Endothelial cell of umbilical vein (primary cell): Measurements from ENCODE around the gene DOK1.

ENCODE experiments used
- EZH2 ChIP-seq: IDR thresholded peaks from 2 replicates; pipeline ENCODE4 v1.6.1; 2012; ENCODE audit warnings: borderline replicate concordance, low read depth, mild to moderate bottlenecking, moderate library complexity, low read length, inconsistent platforms; ENCODE audit not compliant: severe bottlenecking
- FOS ChIP-seq: IDR thresholded peaks from 2 replicates; pipeline ENCODE4 v1.6.1; 2011; ENCODE audit warnings: mild to moderate bottlenecking, low read length, moderate library complexity, borderline replicate concordance; ENCODE audit not compliant: insufficient read depth
- JUN ChIP-seq: IDR thresholded peaks from 2 replicates; pipeline ENCODE4 v1.6.1; 2011; ENCODE audit warnings: borderline replicate concordance, low read depth; ENCODE audit not compliant: insufficient read length, insufficient read depth
- POLR2A ChIP-seq: IDR thresholded peaks from 2 replicates; pipeline ENCODE4 v1.6.1; 2012; ENCODE audit warnings: low read depth, mild to moderate bottlenecking, control low read depth, low read length
- POLR2AphosphoS5 ChIP-seq: IDR thresholded peaks from 2 replicates; pipeline ENCODE4 v1.6.1; 2012; ENCODE audit warnings: low read depth, mild to moderate bottlenecking, control low read depth, low read length, moderate library complexity; ENCODE audit not compliant: insufficient read depth
- TF ChIP-seq, protein P1 (sequence below), 2 donors: IDR thresholded peaks; 1 replicate in 1 of 2; 2 replicates in 1 of 2; pipeline ENCODE4 v1.5.1; 2011; ENCODE audit warnings: low read length in 2 of 2, mild to moderate bottlenecking in 2 of 2, moderate library complexity in 2 of 2, control low read depth in 1 of 2, inconsistent platforms in 1 of 2, low read depth in 1 of 2; ENCODE audit not compliant: insufficient read depth in 1 of 2; ENCODE audit errors: extremely low read depth in 1 of 2
- TF ChIP-seq, protein P2 (sequence below): IDR thresholded peaks from 2 replicates; pipeline ENCODE4 v1.6.1; 2011; ENCODE audit not compliant: insufficient read depth, insufficient read length

DNA sequence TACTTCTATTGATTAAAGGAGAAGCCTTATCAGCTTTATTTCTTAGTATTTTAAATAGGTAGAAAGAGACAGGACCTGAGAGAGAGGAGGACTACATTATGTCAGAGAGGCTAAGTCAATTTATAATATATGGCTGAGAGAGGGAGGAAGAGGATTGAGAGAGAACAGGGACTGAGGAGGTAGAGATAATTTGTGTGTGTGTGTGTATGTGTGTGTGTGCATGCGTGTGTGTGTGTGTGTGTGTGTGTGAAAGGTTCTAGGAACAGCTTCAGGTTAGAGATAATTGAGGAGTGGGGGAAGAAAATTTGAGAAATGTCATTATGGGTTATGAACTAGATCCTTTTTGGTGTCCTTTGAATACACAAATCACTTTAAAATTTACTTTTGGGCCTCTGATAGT lies 15.2 kb downstream of the DOK1 start:
- no peak for TF ChIP-seq POLR2A
- TF ChIP-seq, protein P1, sequence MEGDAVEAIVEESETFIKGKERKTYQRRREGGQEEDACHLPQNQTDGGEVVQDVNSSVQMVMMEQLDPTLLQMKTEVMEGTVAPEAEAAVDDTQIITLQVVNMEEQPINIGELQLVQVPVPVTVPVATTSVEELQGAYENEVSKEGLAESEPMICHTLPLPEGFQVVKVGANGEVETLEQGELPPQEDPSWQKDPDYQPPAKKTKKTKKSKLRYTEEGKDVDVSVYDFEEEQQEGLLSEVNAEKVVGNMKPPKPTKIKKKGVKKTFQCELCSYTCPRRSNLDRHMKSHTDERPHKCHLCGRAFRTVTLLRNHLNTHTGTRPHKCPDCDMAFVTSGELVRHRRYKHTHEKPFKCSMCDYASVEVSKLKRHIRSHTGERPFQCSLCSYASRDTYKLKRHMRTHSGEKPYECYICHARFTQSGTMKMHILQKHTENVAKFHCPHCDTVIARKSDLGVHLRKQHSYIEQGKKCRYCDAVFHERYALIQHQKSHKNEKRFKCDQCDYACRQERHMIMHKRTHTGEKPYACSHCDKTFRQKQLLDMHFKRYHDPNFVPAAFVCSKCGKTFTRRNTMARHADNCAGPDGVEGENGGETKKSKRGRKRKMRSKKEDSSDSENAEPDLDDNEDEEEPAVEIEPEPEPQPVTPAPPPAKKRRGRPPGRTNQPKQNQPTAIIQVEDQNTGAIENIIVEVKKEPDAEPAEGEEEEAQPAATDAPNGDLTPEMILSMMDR (IDR thresholded peaks at IDR 0.05; ENCODE audit: extremely low read depth in 1 of 2, insufficient read depth in 1 of 2, low read depth in 1 of 2, low read length in 2 of 2), result no peak
- TF ChIP-seq POLR2AphosphoS5, result no peak
- TF ChIP-seq, protein P2, sequence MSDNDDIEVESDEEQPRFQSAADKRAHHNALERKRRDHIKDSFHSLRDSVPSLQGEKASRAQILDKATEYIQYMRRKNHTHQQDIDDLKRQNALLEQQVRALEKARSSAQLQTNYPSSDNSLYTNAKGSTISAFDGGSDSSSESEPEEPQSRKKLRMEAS, result no peak
- no peak for TF ChIP-seq FOS
- TF ChIP-seq EZH2, result no peak
- no peak for TF ChIP-seq JUN
